HTERT RPE-1 (cell line): ENCODE measurements around the gene EXD2.

ENCODE experiments used
- in situ Hi-C: fragments of 300-500 bp; cut with MboI; formaldehyde crosslinking; loops from 4 replicates; pipeline ENCODE4 v1.14.3; 2020; ENCODE audit warnings: low sequenced_read_pairs

EXD2 gene

DNA sequence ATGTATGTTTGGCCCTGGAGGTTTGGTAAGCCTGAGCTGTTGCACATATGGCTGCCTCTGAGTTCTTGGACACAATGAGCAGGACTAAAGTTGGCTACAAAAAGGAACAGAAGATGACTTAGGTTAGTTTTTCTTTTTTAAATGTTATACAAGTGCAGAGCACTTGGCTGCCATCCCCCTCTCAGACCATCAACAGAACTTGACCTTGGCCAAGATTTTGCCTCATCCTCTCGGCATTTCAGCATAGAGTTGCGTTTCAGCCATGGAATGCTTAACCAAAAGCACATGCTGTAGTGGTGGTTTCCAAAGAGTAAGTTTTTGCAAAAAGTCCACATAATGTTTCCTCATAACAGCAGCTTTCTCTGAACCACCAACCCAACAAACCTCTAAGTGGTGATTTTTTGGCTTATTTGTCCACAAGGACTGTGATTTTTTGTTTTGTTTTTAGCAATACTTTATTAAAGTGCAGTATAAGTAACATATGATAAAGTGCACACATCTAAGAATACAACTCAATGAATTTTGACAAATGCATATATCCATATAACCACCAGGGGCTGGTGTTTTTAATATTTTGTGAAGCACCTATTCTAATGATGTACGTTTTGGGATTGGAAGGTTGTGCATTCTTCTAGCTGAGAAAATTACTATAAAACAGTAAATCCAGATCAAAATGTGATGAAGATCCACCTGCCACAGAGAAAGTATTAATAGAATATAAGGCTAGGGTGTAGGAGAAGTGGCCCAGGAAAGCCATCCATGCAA, 56.6 kb downstream of the EXD2 start:
- in situ Hi-C loops: no loop called here

DNA sequence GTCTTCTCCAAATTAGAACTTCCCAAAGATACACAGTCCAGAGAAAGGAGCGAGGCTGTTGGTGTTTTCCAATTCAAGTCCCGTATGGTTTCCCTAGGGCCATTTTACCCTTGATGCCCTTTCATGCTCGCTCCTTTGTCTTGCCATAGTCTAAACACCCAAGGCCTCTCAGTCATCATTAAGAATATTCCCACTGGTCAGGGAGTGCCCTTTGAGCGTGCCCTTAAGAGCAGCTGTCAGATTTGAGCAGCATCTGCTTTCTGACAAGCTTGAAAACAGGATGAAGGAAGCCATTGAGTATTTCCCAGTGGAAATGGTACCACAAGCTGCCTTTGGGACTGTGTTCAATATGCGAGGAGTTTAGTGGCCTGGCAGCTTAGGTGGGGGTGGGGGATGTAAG, 58.3 kb downstream of the EXD2 start:
- in situ Hi-C loops: no loop called here

DNA sequence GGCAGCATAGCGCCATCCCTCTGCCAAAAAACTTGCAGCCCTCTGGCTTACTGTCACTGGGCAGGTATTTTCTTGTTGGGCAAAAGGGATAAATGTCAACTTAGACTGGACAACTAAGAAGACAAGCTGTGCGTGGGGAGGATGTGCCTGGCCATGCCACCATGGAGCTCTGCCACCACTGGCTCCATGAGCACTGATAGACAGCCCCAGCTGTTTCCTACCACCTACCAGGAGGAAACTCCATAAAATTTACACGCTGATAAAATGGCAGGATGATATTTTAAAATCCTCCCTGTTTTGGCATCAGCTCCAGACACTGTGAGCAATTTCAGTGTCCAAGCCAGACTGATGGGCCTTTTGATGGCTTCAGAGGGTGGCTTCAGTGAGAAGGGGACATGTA, 61.6 kb downstream of the EXD2 start:
- in situ Hi-C loops: no loop called here

DNA sequence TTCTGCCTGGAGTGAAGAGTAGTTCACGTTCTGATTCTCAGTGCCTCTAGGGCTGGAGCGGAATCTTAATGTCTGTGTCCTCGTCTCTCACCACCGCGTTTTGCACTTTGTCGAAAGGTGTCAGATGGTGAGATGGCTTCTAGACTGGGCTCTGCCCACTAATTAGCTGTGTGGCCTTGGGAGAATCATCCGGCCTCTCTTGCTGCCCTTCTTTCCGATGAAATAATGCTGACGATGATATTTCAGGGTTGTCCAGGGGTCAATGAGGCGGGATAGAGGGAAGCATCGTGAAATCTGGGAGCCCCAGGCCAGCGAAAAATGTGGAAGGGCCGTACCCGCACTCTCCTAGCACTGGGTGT, 67.8 kb downstream of the EXD2 start:
- in situ Hi-C loops: no loop called here

DNA sequence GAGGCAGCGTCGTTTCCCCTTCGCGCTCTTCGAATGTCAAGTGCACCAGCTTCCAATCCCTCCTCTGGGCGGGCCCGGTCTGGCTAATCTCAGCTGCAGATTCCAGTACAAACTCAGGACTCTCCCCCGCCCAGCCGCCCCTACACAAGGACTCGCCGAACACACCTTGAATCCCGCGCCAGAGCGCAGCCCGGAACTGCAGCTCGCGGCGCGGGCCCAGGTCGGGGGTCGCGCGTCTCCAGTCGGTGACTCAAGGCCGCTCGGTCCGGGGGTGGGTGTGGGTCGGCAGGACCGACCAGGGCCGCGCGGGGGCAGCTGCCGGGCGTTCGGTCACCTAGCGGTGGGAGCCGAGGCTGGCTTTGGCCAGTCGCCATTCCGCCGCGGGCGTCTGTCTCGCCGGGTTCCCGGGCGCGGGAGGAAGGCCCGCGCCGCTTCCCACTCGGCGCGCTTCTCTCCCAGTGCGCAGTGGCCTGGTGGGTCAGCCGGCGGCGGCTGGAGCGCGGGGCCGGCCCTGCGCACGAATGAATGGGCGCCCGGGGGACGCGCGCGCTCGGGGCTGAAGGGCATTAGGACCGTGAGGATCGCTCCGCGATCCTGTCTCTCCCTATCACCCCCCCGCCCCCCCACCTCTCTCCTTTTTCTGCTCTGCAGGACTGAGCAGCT, 68.4 kb downstream of the EXD2 start, which contains the start of gene GALNT16:
TSS of gene GALNT16 (plus strand) at position 632 of the 663 bp plus-strand sequence. CDS start 133 bp downstream, outside the sequence.
- in situ Hi-C loops: no loop called here

DNA sequence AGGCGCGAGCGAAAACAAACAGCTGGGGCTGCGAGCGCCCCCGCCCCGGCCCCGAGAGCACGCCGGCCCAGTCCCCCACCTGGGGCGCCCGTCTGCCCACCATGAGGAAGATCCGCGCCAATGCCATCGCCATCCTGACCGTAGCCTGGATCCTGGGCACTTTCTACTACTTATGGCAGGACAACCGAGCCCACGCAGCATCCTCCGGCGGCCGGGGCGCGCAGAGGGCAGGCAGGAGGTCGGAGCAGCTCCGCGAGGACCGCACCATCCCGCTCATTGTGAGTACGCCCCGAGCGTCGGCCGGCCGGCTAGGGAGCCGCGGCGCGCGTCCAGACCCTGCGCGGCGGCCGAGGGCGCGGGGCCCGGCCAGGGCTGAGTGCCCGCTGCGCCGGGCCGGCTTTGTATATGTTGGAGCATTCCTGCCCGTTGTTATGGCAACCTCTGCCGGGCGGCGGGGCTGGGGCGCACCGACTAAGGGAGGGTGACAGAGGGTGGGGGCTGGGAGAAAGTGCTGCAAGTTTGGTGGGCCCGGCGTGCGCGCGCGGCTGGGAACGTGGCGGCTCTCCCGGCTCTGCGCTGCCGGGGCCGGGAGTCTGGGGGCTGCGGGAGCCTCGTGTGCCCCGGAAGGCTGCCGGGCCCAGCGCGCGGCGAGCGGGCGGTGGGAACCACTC, 69.0 kb downstream of the EXD2 start:
- in situ Hi-C loops: no loop called here

DNA sequence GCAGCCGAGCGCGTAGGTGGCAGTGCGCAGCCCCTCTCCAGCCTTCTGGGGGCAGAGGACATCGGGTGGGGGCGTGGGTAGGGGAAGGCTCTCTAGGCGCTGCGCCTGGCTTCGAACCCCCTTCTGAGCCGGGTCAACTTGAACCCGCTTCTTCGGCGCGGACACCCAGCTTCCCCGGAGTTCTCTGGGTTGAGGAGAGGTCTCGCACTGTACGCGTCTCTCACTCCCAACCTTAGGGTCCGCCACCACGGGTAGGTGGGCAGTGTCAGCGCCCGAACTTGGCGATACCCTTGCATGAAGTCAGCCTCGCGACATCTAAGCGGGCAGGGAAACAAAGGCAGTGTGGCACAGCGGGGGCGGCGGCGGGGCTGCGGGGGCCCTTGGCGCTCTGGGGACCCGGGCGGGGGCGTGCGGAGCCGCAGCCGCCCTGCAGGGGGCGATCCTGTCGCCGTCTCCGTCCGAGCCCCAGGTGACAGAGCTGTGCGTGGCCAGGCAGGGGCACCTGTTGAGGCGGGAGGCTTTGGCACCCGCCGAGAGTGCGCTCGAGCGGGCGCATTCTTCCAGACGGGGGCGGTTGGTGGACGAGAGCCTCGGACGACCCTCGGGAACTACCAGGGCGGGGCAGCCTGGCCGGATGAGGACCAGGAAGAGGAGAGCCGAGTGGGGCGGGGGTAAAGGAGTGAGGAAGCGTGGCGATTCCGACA, 69.7 kb downstream of the EXD2 start:
- in situ Hi-C loops: no loop called here

DNA sequence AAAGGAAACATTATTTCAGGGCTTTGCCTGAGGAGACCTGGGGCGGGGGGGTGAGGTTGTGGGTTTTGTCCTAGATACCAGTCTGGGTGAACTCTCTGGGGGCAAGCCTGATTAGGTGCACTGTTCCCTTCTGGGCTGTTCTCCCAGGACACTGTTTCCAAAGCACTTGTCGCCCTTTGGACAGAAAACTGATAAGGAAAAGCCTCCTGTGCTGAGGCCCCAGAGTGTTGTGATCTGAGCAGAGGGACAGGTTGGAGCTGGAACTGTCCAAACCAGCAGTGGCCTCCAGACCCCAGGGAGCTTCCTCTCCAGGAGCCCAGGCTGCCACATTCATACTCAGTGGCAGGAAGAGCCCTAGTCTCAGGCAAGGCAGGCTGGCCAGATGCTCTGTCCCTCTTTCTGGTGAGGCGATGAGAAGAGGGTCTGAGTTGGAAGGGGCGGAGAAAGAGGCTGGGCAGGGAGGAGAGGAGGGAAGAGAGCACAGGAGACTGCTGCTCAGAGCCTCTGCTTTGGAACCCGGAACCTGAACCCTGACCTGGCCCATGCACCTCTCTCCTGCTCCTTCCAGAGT, 70.5 kb downstream of the EXD2 start:
- in situ Hi-C loops: no loop called here

DNA sequence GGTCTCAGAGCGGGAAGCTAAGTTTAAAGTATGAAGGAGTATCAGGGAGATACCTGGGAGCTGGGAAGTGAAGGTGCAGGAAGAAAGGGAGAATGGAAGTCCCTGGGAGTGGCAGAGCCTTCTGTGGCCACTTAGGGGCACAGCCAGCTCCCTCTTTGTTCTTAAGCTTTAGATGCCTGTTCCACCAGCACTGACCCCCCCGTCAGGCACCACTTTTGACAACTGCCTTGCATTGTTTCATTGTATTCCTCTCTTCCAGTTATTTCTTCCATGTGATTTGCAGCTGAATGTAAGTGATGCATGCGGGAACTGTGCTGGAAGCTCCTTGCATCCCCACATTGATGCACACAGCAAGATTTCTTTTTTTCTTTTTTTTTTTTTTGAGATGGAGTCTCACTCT, 71.2 kb downstream of the EXD2 start:
- in situ Hi-C loops: no loop called here

DNA sequence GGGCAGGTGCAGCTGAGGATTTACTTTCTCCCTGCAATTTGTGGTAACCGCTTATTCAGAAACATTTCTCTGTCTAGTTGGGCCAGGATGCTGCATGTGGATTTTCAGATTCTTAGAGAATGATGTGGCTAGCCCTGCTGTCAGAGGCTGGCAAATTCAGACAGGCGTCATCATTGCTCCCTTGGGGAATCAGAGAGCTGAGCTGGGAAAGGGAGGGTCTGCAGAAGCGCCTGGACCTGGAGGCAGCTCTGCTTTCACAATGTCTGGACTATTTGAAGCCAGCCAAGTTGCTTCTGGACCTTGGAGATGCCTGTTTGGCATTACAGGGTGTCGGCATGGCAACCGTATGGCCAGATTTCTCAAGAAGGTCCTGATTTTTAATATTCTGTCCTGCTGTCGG, 72.1 kb downstream of the EXD2 start:
- in situ Hi-C loops: no loop called here

DNA sequence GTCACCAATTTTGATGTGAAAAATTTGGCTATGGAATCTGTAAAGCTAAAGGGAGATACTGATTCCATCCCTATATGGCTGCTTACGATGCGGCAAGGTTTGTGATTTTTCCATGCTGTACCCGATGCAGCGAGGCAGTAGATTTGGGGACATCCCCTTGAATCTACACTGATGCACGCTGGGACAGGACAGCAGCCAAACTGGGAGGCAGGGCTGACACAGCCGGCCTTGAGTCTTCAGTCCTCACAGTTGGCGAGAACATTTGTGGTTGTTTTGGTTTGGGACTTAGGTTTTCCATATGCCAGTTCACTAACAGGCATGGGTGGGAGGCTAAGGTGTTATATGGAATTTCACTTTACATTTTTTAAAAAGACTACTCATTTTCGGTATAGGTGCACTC, 72.5 kb downstream of the EXD2 start:
- in situ Hi-C loops: no loop called here

DNA sequence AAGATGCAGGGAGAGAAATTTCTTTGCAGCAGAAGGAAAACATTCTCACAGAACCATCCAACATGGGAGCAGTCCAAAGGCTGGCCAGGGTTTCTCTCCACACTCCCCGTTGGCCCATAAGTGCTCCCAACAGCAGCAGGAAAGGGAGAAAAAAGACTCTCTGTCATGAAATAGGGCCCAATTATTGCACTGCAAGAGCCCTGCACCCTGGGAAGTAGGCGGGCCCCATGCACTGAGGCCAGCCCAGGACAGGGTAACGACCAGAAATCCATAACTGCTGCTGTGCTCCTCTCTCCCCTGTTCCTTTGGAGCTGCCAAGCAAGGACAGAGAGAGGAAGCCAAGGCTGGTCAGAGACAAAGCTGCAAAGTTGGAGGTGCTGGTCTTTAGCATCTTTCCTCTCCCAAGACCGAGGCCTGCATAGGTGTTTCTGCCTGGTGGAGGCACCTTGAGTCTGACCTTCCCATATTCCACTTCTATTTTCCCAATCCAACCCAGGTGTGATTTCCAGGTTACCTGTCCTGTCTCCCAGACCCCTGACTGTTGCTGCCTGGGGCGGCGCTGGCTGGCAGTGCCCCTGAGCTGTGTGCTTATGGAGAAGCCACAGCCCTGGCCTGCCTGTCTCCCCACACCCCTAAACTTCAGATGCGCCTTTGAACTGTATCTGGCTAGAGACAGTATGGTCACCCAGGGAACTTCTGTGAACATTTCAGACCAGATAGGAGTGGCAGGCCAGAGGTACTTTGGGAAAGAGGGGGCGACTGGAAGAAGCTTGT, 75.5 kb downstream of the EXD2 start:
- in situ Hi-C loops: no loop called here

DNA sequence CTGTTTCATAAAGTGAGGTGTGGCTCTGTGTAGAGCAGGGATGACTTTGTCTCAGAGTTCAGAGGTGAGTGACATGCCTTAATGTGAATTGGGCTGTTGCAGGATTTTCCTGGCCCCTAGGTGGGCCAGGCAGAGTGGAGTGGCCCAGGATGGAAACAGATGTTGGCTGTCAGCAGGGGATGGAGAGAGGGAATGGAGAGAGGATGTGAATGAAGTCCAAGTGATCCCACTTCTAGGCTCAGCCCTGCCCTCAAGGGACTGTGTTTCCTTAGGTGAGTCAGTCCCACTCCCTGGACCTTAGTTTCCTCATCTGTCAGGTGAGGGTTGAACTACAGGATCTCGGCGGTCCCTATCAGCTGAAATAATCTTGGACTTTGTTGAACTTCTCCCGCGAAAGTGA, 76.2 kb downstream of the EXD2 start:
- in situ Hi-C loops: no loop called here

DNA sequence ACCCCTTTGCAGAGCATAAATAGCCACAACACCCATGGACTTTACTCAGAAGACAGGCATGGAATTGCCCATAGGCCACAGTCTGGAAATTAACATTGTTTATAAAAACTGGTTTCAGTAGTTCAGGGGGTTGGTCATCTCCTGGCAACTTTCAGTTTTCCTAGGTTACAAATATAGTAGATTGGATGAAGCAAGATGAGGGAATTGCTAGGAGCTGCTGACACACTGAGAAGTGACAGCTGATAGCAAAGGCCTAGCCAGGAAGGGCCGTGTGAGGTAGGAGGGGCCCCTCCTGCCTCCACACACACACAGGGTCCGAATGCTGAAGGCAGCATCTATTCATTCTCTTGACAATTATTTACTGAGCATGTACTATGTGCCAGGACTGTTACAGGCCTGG, 76.9 kb downstream of the EXD2 start:
- in situ Hi-C loops: no loop called here

DNA sequence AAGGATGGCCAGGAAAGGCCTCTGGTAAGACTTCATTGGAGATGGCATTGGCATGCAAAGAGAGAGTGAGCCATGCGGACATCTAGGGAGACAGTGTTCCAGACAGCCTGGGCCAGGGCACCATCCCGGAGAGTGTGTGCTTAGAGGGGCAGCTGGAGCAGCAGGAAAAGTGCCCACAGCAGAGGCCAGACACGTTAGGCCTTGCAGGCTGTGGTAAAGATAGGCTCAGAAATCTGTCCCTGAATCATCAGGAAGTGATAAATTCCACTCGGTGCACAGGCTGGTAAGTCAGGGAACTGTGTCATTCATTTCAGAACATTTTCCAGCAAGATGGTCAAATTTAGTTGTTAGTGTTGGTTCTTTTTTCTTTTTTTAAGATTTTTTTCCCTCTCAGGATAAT, 77.5 kb downstream of the EXD2 start:
- in situ Hi-C loops: no loop called here

DNA sequence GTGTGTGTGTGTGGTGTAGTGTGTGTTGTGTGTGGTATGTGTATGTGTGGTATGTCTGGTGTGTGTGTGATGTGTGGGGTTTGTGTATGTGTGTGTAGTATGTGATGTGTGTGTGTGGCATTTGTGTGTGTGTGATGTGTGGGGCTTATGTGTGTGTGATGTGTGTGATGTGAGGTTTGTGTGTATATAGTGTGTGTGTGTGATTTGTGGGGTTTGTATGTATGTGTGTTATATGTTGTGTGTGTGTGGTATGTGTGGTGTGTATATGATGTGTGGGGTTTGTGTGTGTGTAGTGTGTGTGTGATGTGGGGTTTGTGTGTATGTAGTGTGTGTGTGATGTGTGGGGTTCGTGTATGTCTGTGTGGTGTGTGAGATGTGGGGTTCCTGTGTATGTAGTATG, 78.1 kb downstream of the EXD2 start:
- in situ Hi-C loops: no loop called here

DNA sequence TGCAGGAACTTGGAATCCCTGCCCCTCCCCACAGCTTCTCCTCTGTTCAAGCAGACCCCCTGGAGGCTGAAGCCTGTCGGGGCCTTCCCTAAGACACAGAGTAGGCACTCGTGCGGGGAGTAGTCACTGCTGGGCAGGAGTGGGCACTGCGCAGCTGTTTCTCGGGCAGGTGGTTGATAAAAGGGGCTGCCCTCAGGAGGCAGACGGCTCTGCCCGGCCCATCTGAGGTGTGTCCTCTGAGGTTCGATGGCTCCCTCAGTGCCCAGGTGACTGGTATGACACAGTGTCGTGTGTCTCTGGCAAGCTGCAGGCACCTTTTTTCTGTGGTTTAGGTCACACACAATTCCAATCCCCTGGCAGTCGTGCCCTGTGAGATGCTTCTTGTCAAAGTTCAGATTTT, 78.8 kb downstream of the EXD2 start:
- in situ Hi-C loops: no loop called here

DNA sequence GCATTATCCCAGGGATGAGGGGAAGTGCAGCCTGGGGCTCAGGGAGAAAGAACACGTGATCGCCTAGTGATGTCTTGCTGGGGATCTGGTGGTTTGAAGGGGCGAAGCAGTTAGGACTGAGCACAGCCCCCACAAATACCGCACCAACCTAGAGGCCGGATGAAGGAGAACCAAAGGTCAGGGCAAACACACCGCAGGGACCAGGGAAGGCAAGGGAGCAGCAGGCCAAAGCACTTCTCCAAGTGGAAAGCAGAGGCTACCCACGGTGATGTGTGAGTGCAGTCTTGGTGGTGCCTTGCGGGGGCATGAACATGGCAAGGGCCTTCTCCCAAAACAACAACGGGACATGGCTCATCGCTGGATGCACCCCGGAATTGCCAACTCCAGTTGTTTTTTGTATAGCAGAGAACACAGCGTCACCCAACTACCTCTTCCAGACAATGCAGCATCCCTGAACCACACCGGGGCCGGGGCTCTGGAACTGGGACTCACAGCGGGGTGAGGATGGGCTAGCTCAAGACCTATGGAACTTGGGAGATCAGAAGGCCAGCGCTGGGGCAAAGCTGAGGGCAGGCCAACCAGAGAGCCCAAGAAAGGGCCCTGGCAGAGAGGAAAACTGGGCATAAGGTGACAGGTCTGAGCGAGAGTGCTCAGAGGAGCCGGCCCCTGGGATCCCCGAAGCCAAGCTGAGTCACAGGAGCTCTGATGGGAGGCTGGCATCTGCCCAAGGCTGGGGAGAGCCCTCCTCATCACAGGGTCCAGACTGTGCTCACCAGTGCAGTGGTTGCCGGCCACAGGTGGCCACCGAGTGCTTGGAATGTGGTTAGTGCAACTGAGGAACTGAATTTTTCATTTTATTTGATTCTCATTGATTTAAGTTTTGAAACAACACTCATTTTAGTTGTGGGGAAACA, 79.8 kb downstream of the EXD2 start:
- in situ Hi-C loops: no loop called here

DNA sequence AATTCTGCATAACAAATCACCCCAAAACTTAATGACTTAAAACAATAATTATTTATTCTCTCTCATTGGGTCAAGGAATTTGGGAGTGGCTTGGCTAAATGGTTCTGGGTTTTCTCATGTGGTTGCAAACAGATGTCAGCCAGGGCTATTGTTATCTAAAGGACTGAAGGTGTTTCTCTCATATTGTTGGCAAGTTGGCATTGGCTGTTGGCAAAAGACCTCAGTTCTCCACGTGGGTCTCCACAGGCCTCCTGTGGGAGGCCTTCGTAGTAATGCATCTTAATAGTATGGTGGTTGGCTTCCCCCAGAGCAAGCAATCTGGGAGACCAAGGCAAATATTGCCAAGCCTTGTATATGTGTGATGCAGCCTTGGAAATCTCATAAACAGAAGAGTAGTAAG, 83.0 kb downstream of the EXD2 start:
- in situ Hi-C loops: no loop called here
